Activated CD4-positive, alpha-beta T cell treated with anti-CD3 and anti-CD28 coated beads, Interleukin-2, amount 10 ng/mL, durations not matched to agents 24 days and 14 days (primary cell): ENCODE data around the gene RPAP3. TPM values are rescaled to one million over a fixed set of nuclear protein-coding genes. Genes with fewer than 3 reads are reported as not detected.
A peak's percentile ranks its signal among the peaks of the same experiment; 100 is the strongest.

Experiments used
- DNase-seq: peaks from one replicate; pipeline ENCODE4 v3.0.0; 2022
- H3K27ac Mint-ChIP-seq: one replicate; pipeline ENCODE4 v1.8.0; 2022; ENCODE audit warnings: mild to moderate bottlenecking, mixed read lengths
- H3K27me3 Mint-ChIP-seq: one replicate; pipeline ENCODE4 v1.8.0; 2022; ENCODE audit warnings: mixed read lengths
- H3K36me3 Mint-ChIP-seq: one replicate; pipeline ENCODE4 v1.8.0; 2022; ENCODE audit warnings: low read depth, mild to moderate bottlenecking, mixed read lengths
- H3K4me1 Mint-ChIP-seq: one replicate; pipeline ENCODE4 v1.8.0; 2021; ENCODE audit warnings: mixed read lengths
- H3K4me3 Mint-ChIP-seq: one replicate; pipeline ENCODE4 v1.8.0; 2022; ENCODE audit warnings: mild to moderate bottlenecking, moderate library complexity, mixed read lengths
- H3K9me3 Mint-ChIP-seq: one replicate; pipeline ENCODE4 v1.8.0; 2021; ENCODE audit warnings: mixed read lengths
- intact Hi-C: fragments of 100-400 bp; cut with micrococcal nuclease; formaldehyde crosslinking; loops from one replicate; pipeline ENCODE4 v1.15.1; 2023
- total RNA-seq: library from RNA; stranded (reverse); gene quantifications from 2 replicates; pipeline ENCODE4 v1.2.3, GENCODE V29; 2022

The RPAP3 gene
- total RNA-seq, 1 donor from 2014 or later: 67.3 TPM

- no peak for DNase-seq
- intact Hi-C loops: no loop called here
- Mint-ChIP-seq H3K27ac (no peak overlapping the region), H3K9me3 (no peaks in the 10 kb centered on the region), H3K4me1 (peaks cover 4% of the 10 kb centered on the region), H3K4me3 (no peak overlapping the region), H3K27me3 (peaks cover 8% of the 10 kb centered on the region), H3K36me3 (no peaks in the 10 kb centered on the region)
Observed at GRCh38 chr12:47747126-47747525, 41.3 kb upstream of the RPAP3 start.

- no peak overlapping the region for H3K27ac Mint-ChIP-seq
- DNase-seq: no peak
- no peak overlapping the region for H3K4me3 Mint-ChIP-seq
- peaks cover 4% of the 10 kb centered on the region for H3K4me1 Mint-ChIP-seq
- H3K36me3 Mint-ChIP-seq: no peaks in the 10 kb centered on the region
- intact Hi-C loops: no loop called here
- H3K9me3 Mint-ChIP-seq: no peaks in the 10 kb centered on the region
- peaks cover 8% of the 10 kb centered on the region for H3K27me3 Mint-ChIP-seq
Observed at GRCh38 chr12:47746523-47746922, 40.7 kb upstream of the RPAP3 start.

- DNase-seq: no peak
- no peaks in the 10 kb centered on the region for H3K36me3 Mint-ChIP-seq
- no peak overlapping the region for H3K4me3 Mint-ChIP-seq
- H3K27ac Mint-ChIP-seq: no peak overlapping the region
- H3K9me3 Mint-ChIP-seq: no peaks in the 10 kb centered on the region
- peaks cover 8% of the 10 kb centered on the region for H3K27me3 Mint-ChIP-seq
- intact Hi-C loops: no loop called here
- peaks cover 8% of the 10 kb centered on the region for H3K4me1 Mint-ChIP-seq
Observed at GRCh38 chr12:47746073-47746472, 40.2 kb upstream of the RPAP3 start.

- intact Hi-C loops: no loop called here
- no peaks in the 10 kb centered on the region for H3K9me3 Mint-ChIP-seq
- H3K27me3 Mint-ChIP-seq: peaks cover 8% of the 10 kb centered on the region
- H3K27ac Mint-ChIP-seq: no peak overlapping the region
- H3K4me3 Mint-ChIP-seq: no peak overlapping the region
- H3K4me1 Mint-ChIP-seq: peaks cover 8% of the 10 kb centered on the region
- DNase-seq: no peak
- no peaks in the 10 kb centered on the region for H3K36me3 Mint-ChIP-seq
Observed at GRCh38 chr12:47745485-47746041, 39.7 kb upstream of the RPAP3 start.

GRCh38 chr12:47744778-47745436 is 39.1 kb upstream of the RPAP3 start:
- H3K9me3 Mint-ChIP-seq: no peaks in the 10 kb centered on the region
- peaks cover 8% of the 10 kb centered on the region for H3K27me3 Mint-ChIP-seq
- no peak for DNase-seq
- H3K27ac Mint-ChIP-seq: no peak overlapping the region
- H3K4me3 Mint-ChIP-seq: no peak overlapping the region
- H3K4me1 Mint-ChIP-seq: peaks cover 8% of the 10 kb centered on the region
- H3K36me3 Mint-ChIP-seq: no peaks in the 10 kb centered on the region
- intact Hi-C loops: no loop called here

GRCh38 chr12:47744005-47744651 is 38.3 kb upstream of the RPAP3 start:
- DNase-seq: peak; percentile 82
- intact Hi-C loops: no loop called here
- peaks cover 8% of the 10 kb centered on the region for H3K27me3 Mint-ChIP-seq
- H3K4me3 Mint-ChIP-seq: no peak overlapping the region
- no peaks in the 10 kb centered on the region for H3K9me3 Mint-ChIP-seq
- H3K36me3 Mint-ChIP-seq: no peaks in the 10 kb centered on the region
- H3K4me1 Mint-ChIP-seq: peaks cover 10% of the 10 kb centered on the region
- no peak overlapping the region for H3K27ac Mint-ChIP-seq

- no peak overlapping the region for H3K4me3 Mint-ChIP-seq
- H3K27ac Mint-ChIP-seq: no peak overlapping the region
- peaks cover 6% of the 10 kb centered on the region for H3K27me3 Mint-ChIP-seq
- DNase-seq: no peak
- no peaks in the 10 kb centered on the region for H3K36me3 Mint-ChIP-seq
- intact Hi-C loops: loop anchor here (2.0 kb wide), 1 partner anchor 15 kb away; the partner anchor contains the start of gene RAPGEF3
- H3K4me1 Mint-ChIP-seq: peaks cover 10% of the 10 kb centered on the region
- H3K9me3 Mint-ChIP-seq: no peaks in the 10 kb centered on the region
Observed at GRCh38 chr12:47743311-47743860, 37.6 kb upstream of the RPAP3 start.

- Mint-ChIP-seq H3K27me3 (peaks cover 5% of the 10 kb centered on the region), H3K9me3 (no peaks in the 10 kb centered on the region), H3K27ac (no peak overlapping the region), H3K36me3 (no peaks in the 10 kb centered on the region), H3K4me3 (no peak overlapping the region), H3K4me1 (peaks cover 10% of the 10 kb centered on the region)
- intact Hi-C loops: loop anchor here (1.0 to 2.0 kb wide), 5 partner anchors 16 to 96 kb away; partner anchors contain the start of gene RAPGEF3
- peak; percentile 93 for DNase-seq
Observed at GRCh38 chr12:47742253-47742825, 36.5 kb upstream of the RPAP3 start.

- H3K36me3 Mint-ChIP-seq: no peaks in the 10 kb centered on the region
- peaks cover 5% of the 10 kb centered on the region for H3K27me3 Mint-ChIP-seq
- no peak overlapping the region for H3K4me3 Mint-ChIP-seq
- intact Hi-C loops: no loop called here
- DNase-seq: peak; percentile 63
- no peak overlapping the region for H3K27ac Mint-ChIP-seq
- peaks cover 10% of the 10 kb centered on the region for H3K4me1 Mint-ChIP-seq
- no peaks in the 10 kb centered on the region for H3K9me3 Mint-ChIP-seq
Observed at GRCh38 chr12:47741340-47741703, 35.5 kb upstream of the RPAP3 start.

- H3K4me3 Mint-ChIP-seq: no peak overlapping the region
- no peak for DNase-seq
- H3K27me3 Mint-ChIP-seq: peaks cover 5% of the 10 kb centered on the region
- no peaks in the 10 kb centered on the region for H3K36me3 Mint-ChIP-seq
- H3K27ac Mint-ChIP-seq: no peak overlapping the region
- intact Hi-C loops: no loop called here
- peaks cover 10% of the 10 kb centered on the region for H3K4me1 Mint-ChIP-seq
- H3K9me3 Mint-ChIP-seq: no peaks in the 10 kb centered on the region
Observed at GRCh38 chr12:47740606-47741339, 34.9 kb upstream of the RPAP3 start.

- intact Hi-C loops: no loop called here
- no peaks in the 10 kb centered on the region for H3K9me3 Mint-ChIP-seq
- no peak for DNase-seq
- no peak overlapping the region for H3K4me3 Mint-ChIP-seq
- H3K36me3 Mint-ChIP-seq: no peaks in the 10 kb centered on the region
- H3K27me3 Mint-ChIP-seq: peaks cover 4% of the 10 kb centered on the region
- H3K4me1 Mint-ChIP-seq: peaks cover 10% of the 10 kb centered on the region
- H3K27ac Mint-ChIP-seq: no peak overlapping the region
Observed at GRCh38 chr12:47739979-47740378, 34.1 kb upstream of the RPAP3 start.

- peaks cover 10% of the 10 kb centered on the region for H3K4me1 Mint-ChIP-seq
- no peak overlapping the region for H3K27ac Mint-ChIP-seq
- H3K4me3 Mint-ChIP-seq: no peak overlapping the region
- intact Hi-C loops: no loop called here
- no peaks in the 10 kb centered on the region for H3K9me3 Mint-ChIP-seq
- no peak for DNase-seq
- H3K27me3 Mint-ChIP-seq: no peaks in the 10 kb centered on the region
- H3K36me3 Mint-ChIP-seq: no peaks in the 10 kb centered on the region
Observed at GRCh38 chr12:47739297-47739696, 33.5 kb upstream of the RPAP3 start.

GRCh38 chr12:47737936-47738594 is 32.2 kb upstream of the RPAP3 start:
- H3K9me3 Mint-ChIP-seq: no peaks in the 10 kb centered on the region
- DNase-seq: no peak
- H3K4me3 Mint-ChIP-seq: no peak overlapping the region
- H3K36me3 Mint-ChIP-seq: no peaks in the 10 kb centered on the region
- H3K4me1 Mint-ChIP-seq: peaks cover 10% of the 10 kb centered on the region
- no peaks in the 10 kb centered on the region for H3K27me3 Mint-ChIP-seq
- intact Hi-C loops: no loop called here
- no peak overlapping the region for H3K27ac Mint-ChIP-seq
